ENCODE data around the gene CARD19. TPM values are rescaled to one million over a fixed set of nuclear protein-coding genes. Genes with fewer than 3 reads are reported as not detected.
A peak's percentile ranks its signal among the peaks of the same experiment; 100 is the strongest.

CARD19 gene
- polyA plus RNA-seq (ENCODE audit: insufficient read length) = 38.5 TPM

GRCh38 chr9:93096131-93096802, at the start of gene CARD19:
CARD19 (plus strand) TSS chr9:93096217; CDS start chr9:93096346, 129 bp downstream.
- DNase-seq (ENCODE audit: low read depth) = no peak

GRCh38 chr9:93048566-93049448, 47.2 kb upstream of the CARD19 start:
- no peak for DNase-seq (ENCODE audit: low read depth)

- DNase-seq (ENCODE audit: low read depth) = no peak
These were observed 46.5 kb upstream of the CARD19 start for GRCh38 chr9:93049491-93049890.

GRCh38 chr9:93050231-93050630, 45.8 kb upstream of the CARD19 start:
- no peak for DNase-seq (ENCODE audit: low read depth)

- DNase-seq (ENCODE audit: low read depth) = peak; percentile 52
These were observed 44.3 kb upstream of the CARD19 start for GRCh38 chr9:93051680-93052089.

GRCh38 chr9:93052791-93053540, 43.1 kb upstream of the CARD19 start:
- DNase-seq (ENCODE audit: low read depth) = no peak

- DNase-seq (ENCODE audit: low read depth) = no peak
These were observed 42.2 kb upstream of the CARD19 start for GRCh38 chr9:93053781-93054331.

GRCh38 chr9:93054758-93055704, 41.0 kb upstream of the CARD19 start:
- DNase-seq (ENCODE audit: low read depth) = no peak

- DNase-seq (ENCODE audit: low read depth) = no peak
These were observed 38.8 kb upstream of the CARD19 start for GRCh38 chr9:93057042-93057702.

- DNase-seq (ENCODE audit: low read depth) = no peak
These were observed 38.2 kb upstream of the CARD19 start for GRCh38 chr9:93057703-93058354.

- no peak for DNase-seq (ENCODE audit: low read depth)
These were observed 37.5 kb upstream of the CARD19 start, which contains the start of gene SUSD3 for GRCh38 chr9:93058355-93059010. SUSD3 (plus strand) TSS chr9:93058701; CDS start chr9:93058743, 42 bp downstream.

GRCh38 chr9:93059011-93059714, 36.9 kb upstream of the CARD19 start:
- no peak for DNase-seq (ENCODE audit: low read depth)

GRCh38 chr9:93059715-93060578, 36.1 kb upstream of the CARD19 start:
- DNase-seq (ENCODE audit: low read depth) = no peak

- DNase-seq (ENCODE audit: low read depth) = no peak
These were observed 35.2 kb upstream of the CARD19 start for GRCh38 chr9:93060746-93061259.

GRCh38 chr9:93061260-93061751, 34.7 kb upstream of the CARD19 start:
- DNase-seq (ENCODE audit: low read depth) = no peak

- DNase-seq (ENCODE audit: low read depth) = no peak
These were observed 33.9 kb upstream of the CARD19 start for GRCh38 chr9:93061791-93062763.
